OCI-LY1 (cell line): ENCODE results near the gene NHSL2.

ENCODE experiments used
- H2AFZ ChIP-seq: fragments of 200-600 bp; sonication (generic), shearing (Covaris generic); 2 replicates; pipeline ENCODE4 v1.6.0; 2014; ENCODE audit warnings: antibody characterized with exemption, mild to moderate bottlenecking, low read length
- H3F3A ChIP-seq: fragments of 200-600 bp; sonication (generic), shearing (Covaris generic); 2 replicates; pipeline ENCODE4 v1.6.0; 2014; ENCODE audit warnings: mild to moderate bottlenecking, antibody characterized with exemption, low read length, moderate library complexity; ENCODE audit not compliant: insufficient read depth
- H3K27ac ChIP-seq: fragments of 200-600 bp; sonication (generic); 2 replicates; pipeline ENCODE4 v1.5.1; 2014; ENCODE audit warnings: low read length, mixed run types, mild to moderate bottlenecking, low read depth; ENCODE audit not compliant: poor library complexity, severe bottlenecking
- H3K27me3 ChIP-seq: fragments of 200-600 bp; sonication (generic); 2 replicates; pipeline ENCODE4 v1.6.0; 2014; ENCODE audit warnings: antibody characterized with exemption, mild to moderate bottlenecking, low read length, moderate library complexity; ENCODE audit not compliant: insufficient read depth
- H3K36me3 ChIP-seq: fragments of 200-600 bp; sonication (generic); 2 replicates; pipeline ENCODE4 v1.6.1; 2014; ENCODE audit warnings: mild to moderate bottlenecking, antibody characterized with exemption, low read length, moderate library complexity, mixed read lengths; ENCODE audit not compliant: insufficient read depth
- H3K4me1 ChIP-seq: fragments of 200-600 bp; sonication (generic); 2 replicates; pipeline ENCODE4 v1.5.1; 2014; ENCODE audit warnings: mild to moderate bottlenecking, low read length, moderate library complexity; ENCODE audit not compliant: insufficient read depth, severe bottlenecking
- H3K4me2 ChIP-seq: fragments of 200-600 bp; sonication (generic), shearing (Covaris generic); 2 replicates; pipeline ENCODE4 v1.6.1; 2014; ENCODE audit warnings: low read length
- H3K4me3 ChIP-seq: fragments of 200-600 bp; sonication (generic); 2 replicates; pipeline ENCODE4 v1.5.1; 2014; ENCODE audit warnings: low read length, low read depth, mild to moderate bottlenecking, mixed read lengths; ENCODE audit not compliant: poor library complexity, severe bottlenecking
- H3K79me2 ChIP-seq: fragments of 200-600 bp; shearing (Covaris generic); 2 replicates; pipeline ENCODE4 v1.6.1; 2016; ENCODE audit warnings: mixed run types, low read length, mixed read lengths; ENCODE audit not compliant: insufficient read depth
- H3K9ac ChIP-seq: fragments of 200-600 bp; sonication (generic), shearing (Covaris generic); 2 replicates; pipeline ENCODE4 v1.6.1; 2014; ENCODE audit warnings: mild to moderate bottlenecking, low read length, mixed read lengths
- H3K9me2 ChIP-seq: fragments of 200-600 bp; sonication (generic), shearing (Covaris generic); 2 replicates; pipeline ENCODE4 v1.6.1; 2014; ENCODE audit warnings: low read depth, mild to moderate bottlenecking, low read length, mixed read lengths
- H3K9me3 ChIP-seq: fragments of 200-600 bp; shearing (Covaris generic); 2 replicates; pipeline ENCODE4 v1.6.1; 2014; ENCODE audit warnings: low read length, mixed read lengths
- H4K20me1 ChIP-seq: fragments of 200-600 bp; sonication (generic), shearing (Covaris generic); 2 replicates; pipeline ENCODE4 v1.6.0; 2016; ENCODE audit warnings: mild to moderate bottlenecking, low read length; ENCODE audit not compliant: insufficient read depth
- CTCF ChIP-seq: fragments of 200-600 bp; sonication (generic), shearing (Covaris generic); IDR thresholded peaks from 2 replicates; pipeline ENCODE4 v1.5.1; 2017; ENCODE audit warnings: mild to moderate bottlenecking, antibody characterized with exemption, low read length, moderate library complexity, mixed read lengths
- EZH2 ChIP-seq: fragments of 200-600 bp; sonication (generic), shearing (Covaris generic); IDR thresholded peaks from 2 replicates; pipeline ENCODE4 v1.8.0; 2017; ENCODE audit warnings: borderline replicate concordance, mixed run types, mild to moderate bottlenecking, antibody characterized with exemption, low read length, moderate library complexity, mixed read lengths

Gene NHSL2

GRCh38 chrX:72122621-72123337, 212.1 kb downstream of the NHSL2 start:
- TF ChIP-seq CTCF (no peak), EZH2 (no peak)
- H3K9me2 ChIP-seq = no peaks in the 10 kb centered on the region
- H3K36me3 ChIP-seq = no peaks in the 10 kb centered on the region
- no peaks in the 10 kb centered on the region for H3K27me3 ChIP-seq
- no peak overlapping the region for H3K4me3 ChIP-seq
- H3F3A ChIP-seq = no peaks in the 10 kb centered on the region
- H3K4me2 ChIP-seq = no peak overlapping the region
- no peaks in the 10 kb centered on the region for H4K20me1 ChIP-seq
- no peak overlapping the region for H3K9ac ChIP-seq
- H3K9me3 ChIP-seq = no peaks in the 10 kb centered on the region
- no peaks in the 10 kb centered on the region for H3K4me1 ChIP-seq
- no peaks in the 10 kb centered on the region for H3K79me2 ChIP-seq
- H2AFZ ChIP-seq = no peak overlapping the region
- no peak overlapping the region for H3K27ac ChIP-seq

- H3K27ac ChIP-seq = no peak overlapping the region
- H3K9ac ChIP-seq = no peak overlapping the region
- no peaks in the 10 kb centered on the region for H3K9me3 ChIP-seq
Measured at GRCh38 chrX:72123471-72124185, 213.0 kb downstream of the NHSL2 start.

GRCh38 chrX:72124540-72125201, 214.0 kb downstream of the NHSL2 start:
- H3K27ac ChIP-seq = no peak overlapping the region
- no peaks in the 10 kb centered on the region for H4K20me1 ChIP-seq
- no peaks in the 10 kb centered on the region for H3K27me3 ChIP-seq
- no peak overlapping the region for H3K9ac ChIP-seq
- no peaks in the 10 kb centered on the region for H3K4me1 ChIP-seq
- H3K79me2 ChIP-seq = no peaks in the 10 kb centered on the region
- no peaks in the 10 kb centered on the region for H3K36me3 ChIP-seq
- H3K9me3 ChIP-seq = no peaks in the 10 kb centered on the region
- H2AFZ ChIP-seq = no peak overlapping the region
- H3K4me2 ChIP-seq = no peak overlapping the region
- no peaks in the 10 kb centered on the region for H3K9me2 ChIP-seq
- no peaks in the 10 kb centered on the region for H3F3A ChIP-seq
- H3K4me3 ChIP-seq = no peak overlapping the region
- no peak for TF ChIP-seq EZH2
- no peak for TF ChIP-seq CTCF

More at GRCh38 chrX:72123471-72124185, 213.0 kb downstream of the NHSL2 start:
- H3F3A ChIP-seq = no peaks in the 10 kb centered on the region
- H3K4me3 ChIP-seq = no peak overlapping the region
- H3K4me2 ChIP-seq = no peak overlapping the region
- H3K27me3 ChIP-seq = no peaks in the 10 kb centered on the region
- no peaks in the 10 kb centered on the region for H4K20me1 ChIP-seq
- H3K4me1 ChIP-seq = no peaks in the 10 kb centered on the region
- no peaks in the 10 kb centered on the region for H3K9me2 ChIP-seq
- no peaks in the 10 kb centered on the region for H3K79me2 ChIP-seq
- TF ChIP-seq CTCF = no peak
- TF ChIP-seq EZH2 = no peak
- no peaks in the 10 kb centered on the region for H3K36me3 ChIP-seq
- H2AFZ ChIP-seq = no peak overlapping the region
